T47D (cell line): ENCODE measurements around the gene AIG1.
"Not testable (repeated sequence)": the region's sequence is repeated elsewhere in the genome, so short reads cannot be mapped to it uniquely, and the experiment has no call there.

Experiments
- DNase-seq, 2 experiments: peaks; one replicate each; pipeline versions ENCODE4 v3.0.0 to v3.0.0-alpha.2; 2011 to 2012; ENCODE audit warnings: low read depth in 1 of 2, low spot score in 1 of 2
- JUND ChIP-seq: IDR thresholded peaks from 2 replicates; pipeline ENCODE4 v1.6.1; 2012; ENCODE audit warnings: low read depth
- in situ Hi-C: cut with HindIII; loops from 2 replicates; pipeline ENCODE4 v1.10.0; 2016; ENCODE audit warnings: low sequenced_read_pairs, low pct_unique_long_range_greater_than_20kb

The AIG1 gene

GRCh38 chr6:143061597-143062385 is 1.1 kb downstream of the AIG1 start:
- DNase-seq: no peak
- in situ Hi-C loops: no loop called here
- no peak for TF ChIP-seq JUND

GRCh38 chr6:143062551-143062950 is 1.9 kb downstream of the AIG1 start:
- DNase-seq: no peak
- in situ Hi-C loops: no loop called here

GRCh38 chr6:143063631-143064030 is 2.9 kb downstream of the AIG1 start:
- in situ Hi-C loops: no loop called here
- TF ChIP-seq JUND: no peak
- no peak for DNase-seq

More at GRCh38 chr6:143062551-143062950, 1.9 kb downstream of the AIG1 start:
- no peak for TF ChIP-seq JUND

- no peak for DNase-seq
- in situ Hi-C loops: no loop called here
- no peak for TF ChIP-seq JUND
Measured at GRCh38 chr6:143064271-143064670, 3.6 kb downstream of the AIG1 start.

- no peak for TF ChIP-seq JUND
- in situ Hi-C loops: no loop called here
- DNase-seq: no peak
Measured at GRCh38 chr6:143064951-143065683, 4.4 kb downstream of the AIG1 start.

- in situ Hi-C loops: no loop called here
- DNase-seq: no peak
- no peak for TF ChIP-seq JUND
Measured at GRCh38 chr6:143068001-143068400, 7.3 kb downstream of the AIG1 start.

- no peak for DNase-seq
- no peak for TF ChIP-seq JUND
- in situ Hi-C loops: no loop called here
Measured at GRCh38 chr6:143074101-143074500, 13.4 kb downstream of the AIG1 start.

GRCh38 chr6:143074670-143075318 is 14.1 kb downstream of the AIG1 start:
- in situ Hi-C loops: no loop called here
- DNase-seq: no peak
- no peak for TF ChIP-seq JUND

GRCh38 chr6:143078468-143079324 is 18.0 kb downstream of the AIG1 start:
- in situ Hi-C loops: no loop called here
- no peak for TF ChIP-seq JUND
- no peak for DNase-seq

GRCh38 chr6:143079325-143079640 is 18.6 kb downstream of the AIG1 start:
- TF ChIP-seq JUND: no peak
- in situ Hi-C loops: no loop called here

GRCh38 chr6:143082274-143082673 is 21.6 kb downstream of the AIG1 start:
- in situ Hi-C loops, DNase-seq: not testable (repeated sequence)

More at GRCh38 chr6:143079325-143079640, 18.6 kb downstream of the AIG1 start:
- no peak for DNase-seq

GRCh38 chr6:143084019-143084418 is 23.3 kb downstream of the AIG1 start:
- in situ Hi-C loops: not testable (repeated sequence)

GRCh38 chr6:143087335-143087734 is 26.6 kb downstream of the AIG1 start:
- DNase-seq, in situ Hi-C loops: not testable (repeated sequence)

More at GRCh38 chr6:143084019-143084418, 23.3 kb downstream of the AIG1 start:
- DNase-seq: not testable (repeated sequence)
